Esophagus (tissue), 2 donors: ENCODE results near the gene EXOC6B. TPM values are rescaled to one million over a fixed set of nuclear protein-coding genes. Genes with fewer than 3 reads are reported as not detected.

Experiments used
- H3K27ac ChIP-seq, 2 donors: one replicate each; pipeline ENCODE4 v1.5.1; 2013; ENCODE audit warnings: low read depth in 2 of 2, mild to moderate bottlenecking in 2 of 2, inconsistent platforms in 1 of 2, low read length in 1 of 2, moderate library complexity in 1 of 2
- H3K27me3 ChIP-seq, 2 donors: one replicate each; pipeline ENCODE4 v1.6.1; 2013; ENCODE audit warnings: low read length in 2 of 2, control low read depth in 1 of 2, mild to moderate bottlenecking in 1 of 2; ENCODE audit not compliant: insufficient read depth in 2 of 2, control insufficient read depth in 1 of 2
- H3K36me3 ChIP-seq, 2 donors: one replicate each; pipeline ENCODE4 v1.6.1; 2013; ENCODE audit warnings: low read length in 1 of 2; ENCODE audit not compliant: control insufficient read depth in 2 of 2, insufficient read depth in 2 of 2
- H3K4me1 ChIP-seq, 2 donors: one replicate each; pipeline ENCODE4 v1.6.1; 2013; ENCODE audit warnings: low read length in 1 of 2; ENCODE audit not compliant: control insufficient read depth in 2 of 2, insufficient read depth in 2 of 2
- H3K4me3 ChIP-seq, 2 donors: one replicate each; pipeline ENCODE4 v1.5.1; 2013; ENCODE audit warnings: low read length in 2 of 2, mild to moderate bottlenecking in 2 of 2, low read depth in 1 of 2, moderate library complexity in 1 of 2
- H3K9me3 ChIP-seq, 2 donors: one replicate each; pipeline ENCODE4 v1.6.1; 2013; ENCODE audit warnings: mild to moderate bottlenecking in 2 of 2, low read depth in 1 of 2, low read length in 1 of 2, moderate library complexity in 1 of 2; ENCODE audit not compliant: control insufficient read depth in 2 of 2, insufficient read depth in 1 of 2
- WGBS, 2 donors: extraction: QIAGEN DNeasy Blood & Tissue Kit; methylation state at CpG; one replicate each; pipeline ENCODE4 v1.1.7; 2013; 5-methylcytosine and 5-hydroxymethylcytosine counted together
- polyA plus RNA-seq, 2 donors: library from polyadenylated mRNA; stranded (reverse); fragments of 200-250 nt; gene quantifications; one replicate each; pipeline ENCODE4 v1.2.3, GENCODE V29; 2013
- donor health status: healthy with polysubstance abuse.
- donor health status: Bipolar disorder and iron deficiency.

Gene EXOC6B
- polyA plus RNA-seq, 2 donors = 6.0 to 8.4 TPM

DNA sequence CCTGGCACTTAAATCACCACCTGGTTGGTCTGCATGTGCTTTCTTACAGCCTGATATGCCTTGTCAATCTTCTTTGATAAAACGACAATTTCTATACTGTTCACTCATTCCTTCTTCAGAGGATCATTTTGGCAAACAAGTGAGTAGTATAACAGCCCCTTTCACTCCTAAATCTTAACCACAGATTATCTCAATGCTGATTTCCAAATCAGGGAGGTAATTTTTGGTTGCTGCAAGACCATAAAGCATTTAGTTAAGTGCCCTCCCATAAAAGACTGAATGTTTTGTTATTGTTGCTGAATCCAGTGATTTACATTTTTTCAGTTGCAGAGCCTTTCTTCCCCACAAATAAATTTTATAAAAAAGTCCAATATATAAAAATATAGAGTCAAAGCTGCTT is 549.0 kb downstream of the EXOC6B start:
- Histone ChIP-seq H3K4me1 (peaks cover 0 to 2% of the 10 kb centered on the region in 2 donors), H3K4me3 (no peak overlapping the region), H3K27me3 (no peaks in the 10 kb centered on the region), H3K36me3 (no peaks in the 10 kb centered on the region), H3K9me3 (no peaks in the 10 kb centered on the region), H3K27ac (no peak overlapping the region)
- WGBS, 2 donors = 76 to 81% methylated on average over 1 of the region's 1 CpG

DNA sequence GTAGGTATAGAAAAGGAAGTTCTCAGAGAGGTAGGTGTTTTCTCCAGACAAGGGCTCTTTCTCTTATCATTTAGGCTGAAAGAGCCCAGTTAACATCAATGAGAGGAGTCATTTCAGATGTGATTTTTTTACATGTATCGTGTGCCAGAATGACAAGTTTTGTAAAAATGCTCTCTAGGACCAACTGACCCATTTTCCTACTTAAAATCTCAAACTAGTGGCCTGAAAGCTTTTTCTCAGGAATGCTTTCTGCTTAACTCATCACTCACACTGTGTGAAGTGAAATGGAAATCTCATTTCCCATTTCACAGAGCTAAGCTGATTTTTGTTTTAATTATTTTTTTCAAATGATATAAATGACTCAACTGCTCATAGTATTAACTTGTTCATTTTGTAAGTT is 549.5 kb downstream of the EXOC6B start:
- H3K27me3 ChIP-seq = no peaks in the 10 kb centered on the region
- H3K27ac ChIP-seq = no peak overlapping the region
- H3K36me3 ChIP-seq = no peaks in the 10 kb centered on the region
- no peaks in the 10 kb centered on the region for H3K9me3 ChIP-seq
- no peak overlapping the region for H3K4me3 ChIP-seq
- WGBS, 2 donors = 83 to 84% methylated on average over 1 of the region's 1 CpG
- peaks cover 0 to 5% of the 10 kb centered on the region in 2 donors for H3K4me1 ChIP-seq

DNA sequence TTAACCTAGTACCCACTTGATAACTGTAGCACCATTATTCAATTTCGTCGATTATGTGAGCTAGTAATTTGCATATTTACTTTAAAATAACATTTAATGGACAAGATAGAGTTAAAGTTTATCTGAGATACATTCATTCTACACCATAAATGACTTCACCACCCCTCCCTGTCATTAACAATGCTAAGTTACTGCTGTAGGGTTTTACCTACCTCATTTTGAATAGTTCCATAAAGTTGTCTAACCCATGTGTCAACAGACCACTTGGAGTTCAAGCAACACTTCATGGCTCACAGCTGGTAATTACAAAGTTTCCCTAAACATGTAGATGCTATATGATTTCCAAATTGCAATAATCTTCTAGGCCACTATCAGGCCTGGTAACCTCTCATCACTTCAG is 550.7 kb downstream of the EXOC6B start:
- 87 to 88% methylated on average over 2 of the region's 2 CpGs for WGBS, 2 donors
- H3K27me3 ChIP-seq = no peaks in the 10 kb centered on the region
- H3K9me3 ChIP-seq = no peaks in the 10 kb centered on the region
- H3K36me3 ChIP-seq = no peaks in the 10 kb centered on the region
- H3K4me3 ChIP-seq = no peak overlapping the region
- H3K27ac ChIP-seq = no peak overlapping the region
- H3K4me1 ChIP-seq = peaks cover 0 to 5% of the 10 kb centered on the region in 2 donors

- no peaks in the 10 kb centered on the region for H3K36me3 ChIP-seq
- WGBS, 2 donors = 36% methylated on average over 4 of the region's 4 CpGs
- H3K4me3 ChIP-seq = no peak overlapping the region
- H3K9me3 ChIP-seq = no peaks in the 10 kb centered on the region
- H3K27ac ChIP-seq = no peak overlapping the region
- H3K4me1 ChIP-seq = peaks cover 0 to 5% of the 10 kb centered on the region in 2 donors
- no peaks in the 10 kb centered on the region for H3K27me3 ChIP-seq
These were observed 551.4 kb downstream of the EXOC6B start for GRCh38 chr2:72274380-72274797.

- no peak overlapping the region for H3K4me3 ChIP-seq
- H3K27me3 ChIP-seq = no peaks in the 10 kb centered on the region
- peaks cover 0 to 5% of the 10 kb centered on the region in 2 donors for H3K4me1 ChIP-seq
- H3K27ac ChIP-seq = peak overlapping the region in 1 of 2 donors; percentile 31
- H3K36me3 ChIP-seq = no peaks in the 10 kb centered on the region
- WGBS, 2 donors = 43% methylated on average over 1 of the region's 1 CpG
- no peaks in the 10 kb centered on the region for H3K9me3 ChIP-seq
These were observed 552.4 kb downstream of the EXOC6B start for GRCh38 chr2:72273384-72273783.

- Histone ChIP-seq H3K4me3 (no peak overlapping the region), H3K36me3 (no peaks in the 10 kb centered on the region), H3K4me1 (peaks cover 0 to 5% of the 10 kb centered on the region in 2 donors), H3K27ac (peak overlapping the region; percentile 62 to 75), H3K27me3 (no peaks in the 10 kb centered on the region), H3K9me3 (no peaks in the 10 kb centered on the region)
- 28 to 36% methylated on average over 5 of the region's 5 CpGs for WGBS, 2 donors
These were observed 553.8 kb downstream of the EXOC6B start for GRCh38 chr2:72271766-72272641.

- Histone ChIP-seq H3K4me1 (peaks cover 0 to 5% of the 10 kb centered on the region in 2 donors), H3K36me3 (no peaks in the 10 kb centered on the region), H3K27me3 (no peaks in the 10 kb centered on the region), H3K4me3 (no peak overlapping the region), H3K27ac (peak overlapping the region; percentile 55 to 59), H3K9me3 (no peaks in the 10 kb centered on the region)
- 54 to 59% methylated on average over 1 of the region's 1 CpG for WGBS, 2 donors
These were observed 554.6 kb downstream of the EXOC6B start for GRCh38 chr2:72271276-72271614.

DNA sequence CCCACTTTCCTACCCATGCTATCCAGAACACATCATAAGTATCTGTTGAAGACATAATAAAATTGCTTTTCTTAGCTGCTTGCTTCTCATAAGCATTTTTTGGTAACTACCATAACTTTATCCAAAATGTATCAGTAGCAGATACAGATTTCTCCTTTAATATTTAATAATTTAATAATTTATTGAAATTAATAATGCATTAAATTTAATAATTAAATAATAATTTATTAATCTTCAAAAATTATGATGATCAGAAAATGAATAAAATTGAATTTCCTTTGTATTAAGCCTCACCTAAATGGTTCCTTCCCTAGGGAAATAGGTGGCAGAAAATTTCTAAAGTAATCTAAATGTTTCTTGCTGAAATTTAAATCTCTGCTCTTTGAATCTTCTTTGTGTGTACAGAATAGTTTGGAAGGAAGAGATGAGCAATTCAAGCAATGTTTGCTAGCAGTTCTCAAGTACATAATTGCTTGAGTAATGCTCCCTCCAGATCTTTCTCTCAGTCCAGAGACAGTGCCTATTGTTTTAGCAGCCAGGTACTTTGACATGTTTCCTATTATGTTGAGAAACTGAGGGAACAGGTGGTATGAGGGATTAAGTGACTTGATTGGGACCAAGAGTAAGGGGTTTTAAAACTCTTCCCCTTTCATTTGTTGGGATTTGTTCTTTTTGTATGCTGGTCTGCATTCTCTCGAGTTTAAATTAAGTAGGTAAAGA is 555.1 kb downstream of the EXOC6B start:
- Histone ChIP-seq H3K4me1 (peaks cover 0 to 5% of the 10 kb centered on the region in 2 donors), H3K4me3 (no peak overlapping the region)
- 73 to 75% methylated on average over 1 of the region's 1 CpG for WGBS, 2 donors

DNA sequence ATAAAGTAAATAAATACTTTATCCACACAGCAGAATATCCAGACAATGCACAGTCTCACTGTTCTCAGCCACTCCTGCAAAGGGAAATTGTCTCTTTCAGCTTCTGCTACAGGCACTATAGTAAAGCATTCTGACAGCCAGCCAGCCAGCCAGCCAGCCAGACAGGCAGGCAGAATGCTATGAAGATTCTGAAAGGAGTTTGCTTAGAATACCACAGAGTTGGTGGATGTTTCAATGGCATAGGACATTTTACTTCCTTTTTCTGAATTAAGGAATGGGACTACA is 562.1 kb downstream of the EXOC6B start:
- H3K9me3 ChIP-seq = no peaks in the 10 kb centered on the region
- H3K36me3 ChIP-seq = no peaks in the 10 kb centered on the region
- H3K27me3 ChIP-seq = no peaks in the 10 kb centered on the region
- no peak overlapping the region for H3K27ac ChIP-seq
- H3K4me3 ChIP-seq = no peak overlapping the region
- H3K4me1 ChIP-seq = no peaks in the 10 kb centered on the region

More for the DNA sequence above, 555.1 kb downstream of the EXOC6B start:
- Histone ChIP-seq H3K36me3 (no peaks in the 10 kb centered on the region), H3K27me3 (no peaks in the 10 kb centered on the region), H3K27ac (peak overlapping the region in 1 of 2 donors; percentile 59), H3K9me3 (no peaks in the 10 kb centered on the region)
